HG02759 (cell line): Measurements from ENCODE around the gene RAB31.

Experiments used
- ATAC-seq: cut with Tn5 transposase; IDR thresholded peaks from one replicate; pipeline ENCODE4 v1.9.1; 2021; ENCODE audit warnings: mild to moderate bottlenecking, moderate library complexity; ENCODE audit not compliant: unreplicated experiment

The RAB31 gene

GRCh38 chr18:9831036-9831722 is 123.1 kb downstream of the RAB31 start:
- no peak for ATAC-seq

- no peak for ATAC-seq
These were observed 123.7 kb downstream of the RAB31 start for GRCh38 chr18:9831723-9832199.

GRCh38 chr18:9832871-9833270 is 124.8 kb downstream of the RAB31 start:
- no peak for ATAC-seq

GRCh38 chr18:9834551-9834950 is 126.5 kb downstream of the RAB31 start:
- no peak for ATAC-seq

- ATAC-seq, result no peak
These were observed 127.1 kb downstream of the RAB31 start for GRCh38 chr18:9835113-9835755.

GRCh38 chr18:9835825-9836224 is 127.7 kb downstream of the RAB31 start:
- no peak for ATAC-seq

- no peak for ATAC-seq
These were observed 130.2 kb downstream of the RAB31 start for GRCh38 chr18:9838144-9838877.

GRCh38 chr18:9839211-9839610 is 131.1 kb downstream of the RAB31 start:
- no peak for ATAC-seq

- ATAC-seq, result no peak
These were observed 131.8 kb downstream of the RAB31 start for GRCh38 chr18:9839853-9840252.

GRCh38 chr18:9841752-9842151 is 133.7 kb downstream of the RAB31 start:
- no peak for ATAC-seq

- no peak for ATAC-seq
These were observed 134.3 kb downstream of the RAB31 start for GRCh38 chr18:9842448-9842847.

GRCh38 chr18:9845256-9845655 is 137.2 kb downstream of the RAB31 start:
- ATAC-seq, result no peak

GRCh38 chr18:9846162-9846925 is 138.2 kb downstream of the RAB31 start:
- no peak for ATAC-seq

- no peak for ATAC-seq
These were observed 140.2 kb downstream of the RAB31 start for GRCh38 chr18:9848170-9848879.

GRCh38 chr18:9849407-9850283 is 141.5 kb downstream of the RAB31 start:
- no peak for ATAC-seq

- ATAC-seq, result no peak
These were observed 142.2 kb downstream of the RAB31 start for GRCh38 chr18:9850309-9850708.

- no peak for ATAC-seq
These were observed 143.4 kb downstream of the RAB31 start for GRCh38 chr18:9851511-9851910.

GRCh38 chr18:9852266-9853081 is 144.4 kb downstream of the RAB31 start:
- no peak for ATAC-seq
